Measurements from ENCODE around the gene LDLRAD4. TPM values are rescaled to one million over a fixed set of nuclear protein-coding genes. Genes with fewer than 3 reads are reported as not detected.

LDLRAD4 gene
- polyA plus RNA-seq, 4 donors: 2.7 to 17.6 (median 7.0) TPM

GRCh38 chr18:13364721-13365205 is 146.2 kb downstream of the LDLRAD4 start:
- FAIRE-seq: no peak
- Histone ChIP-seq H3K4me3 (ENCODE audit: low read depth in 1 of 3, low read length in 3 of 3) (no peak overlapping the region), H3K36me3 (ENCODE audit: control insufficient read depth in 3 of 3, insufficient read depth in 2 of 3, low read depth in 1 of 3, low read length in 3 of 3) (no peaks in the 10 kb centered on the region), H3K9me3 (ENCODE audit: control insufficient read depth in 2 of 2, insufficient read depth in 1 of 2, low read depth in 1 of 2, low read length in 1 of 2) (no peaks in the 10 kb centered on the region), H3K27ac (ENCODE audit: low read depth in 1 of 3, low read length in 2 of 3) (no peak overlapping the region), H3K4me1 (ENCODE audit: control insufficient read depth in 3 of 3, insufficient read depth in 2 of 3, low read depth in 1 of 3, low read length in 2 of 3) (no peaks in the 10 kb centered on the region), H3K27me3 (ENCODE audit: control insufficient read depth in 3 of 3, insufficient read depth in 3 of 3, low read length in 3 of 3) (no peaks in the 10 kb centered on the region)
- no peak for DNase-seq
- WGBS, 3 donors: 47 to 65% (median 60%) methylated on average over 7 of the region's 7 CpGs

GRCh38 chr18:13366131-13366530 is 147.6 kb downstream of the LDLRAD4 start:
- no peaks in the 10 kb centered on the region for H3K4me1 ChIP-seq (ENCODE audit: control insufficient read depth in 3 of 3, insufficient read depth in 2 of 3, low read depth in 1 of 3, low read length in 2 of 3)
- no peak overlapping the region for H3K27ac ChIP-seq (ENCODE audit: low read depth in 1 of 3, low read length in 2 of 3)
- WGBS, 3 donors: 75 to 90% (median 83%) methylated on average over 3 of the region's 3 CpGs
- no peak for DNase-seq
- H3K36me3 ChIP-seq (ENCODE audit: control insufficient read depth in 3 of 3, insufficient read depth in 2 of 3, low read depth in 1 of 3, low read length in 3 of 3): no peaks in the 10 kb centered on the region
- FAIRE-seq: no peak
- no peaks in the 10 kb centered on the region for H3K27me3 ChIP-seq (ENCODE audit: control insufficient read depth in 3 of 3, insufficient read depth in 3 of 3, low read length in 3 of 3)
- H3K9me3 ChIP-seq (ENCODE audit: control insufficient read depth in 2 of 2, insufficient read depth in 1 of 2, low read depth in 1 of 2, low read length in 1 of 2): no peaks in the 10 kb centered on the region
- no peak overlapping the region for H3K4me3 ChIP-seq (ENCODE audit: low read depth in 1 of 3, low read length in 3 of 3)

- H3K36me3 ChIP-seq (ENCODE audit: control insufficient read depth in 3 of 3, insufficient read depth in 2 of 3, low read depth in 1 of 3, low read length in 3 of 3): no peaks in the 10 kb centered on the region
- FAIRE-seq (no peak), DNase-seq (no peak)
- H3K27ac ChIP-seq (ENCODE audit: low read depth in 1 of 3, low read length in 2 of 3): no peak overlapping the region
- 82 to 90% (median 83%) methylated on average over 8 of the region's 8 CpGs for WGBS, 3 donors
- H3K4me3 ChIP-seq (ENCODE audit: low read depth in 1 of 3, low read length in 3 of 3): no peak overlapping the region
- H3K9me3 ChIP-seq (ENCODE audit: control insufficient read depth in 2 of 2, insufficient read depth in 1 of 2, low read depth in 1 of 2, low read length in 1 of 2): no peaks in the 10 kb centered on the region
- no peaks in the 10 kb centered on the region for H3K4me1 ChIP-seq (ENCODE audit: control insufficient read depth in 3 of 3, insufficient read depth in 2 of 3, low read depth in 1 of 3, low read length in 2 of 3)
- H3K27me3 ChIP-seq (ENCODE audit: control insufficient read depth in 3 of 3, insufficient read depth in 3 of 3, low read length in 3 of 3): no peaks in the 10 kb centered on the region
These were observed 148.0 kb downstream of the LDLRAD4 start for GRCh38 chr18:13366541-13366940.

- DNase-seq: no peak
- FAIRE-seq: no peak
- no peaks in the 10 kb centered on the region for H3K27me3 ChIP-seq (ENCODE audit: control insufficient read depth in 3 of 3, insufficient read depth in 3 of 3, low read length in 3 of 3)
- no peaks in the 10 kb centered on the region for H3K9me3 ChIP-seq (ENCODE audit: control insufficient read depth in 2 of 2, insufficient read depth in 1 of 2, low read depth in 1 of 2, low read length in 1 of 2)
- H3K4me3 ChIP-seq (ENCODE audit: low read depth in 1 of 3, low read length in 3 of 3): no peak overlapping the region
- no peaks in the 10 kb centered on the region for H3K36me3 ChIP-seq (ENCODE audit: control insufficient read depth in 3 of 3, insufficient read depth in 2 of 3, low read depth in 1 of 3, low read length in 3 of 3)
- no peak overlapping the region for H3K27ac ChIP-seq (ENCODE audit: low read depth in 1 of 3, low read length in 2 of 3)
- H3K4me1 ChIP-seq (ENCODE audit: control insufficient read depth in 3 of 3, insufficient read depth in 2 of 3, low read depth in 1 of 3, low read length in 2 of 3): no peaks in the 10 kb centered on the region
- WGBS, 3 donors: 87 to 91% (median 87%) methylated on average over 26 of the region's 26 CpGs
These were observed 148.7 kb downstream of the LDLRAD4 start for GRCh38 chr18:13366962-13367892.

- FAIRE-seq (no peak), DNase-seq (no peak)
- Histone ChIP-seq H3K27me3 (ENCODE audit: control insufficient read depth in 3 of 3, insufficient read depth in 3 of 3, low read length in 3 of 3) (no peaks in the 10 kb centered on the region), H3K4me1 (ENCODE audit: control insufficient read depth in 3 of 3, insufficient read depth in 2 of 3, low read depth in 1 of 3, low read length in 2 of 3) (no peaks in the 10 kb centered on the region), H3K4me3 (ENCODE audit: low read depth in 1 of 3, low read length in 3 of 3) (no peak overlapping the region), H3K27ac (ENCODE audit: low read depth in 1 of 3, low read length in 2 of 3) (no peak overlapping the region), H3K9me3 (ENCODE audit: control insufficient read depth in 2 of 2, insufficient read depth in 1 of 2, low read depth in 1 of 2, low read length in 1 of 2) (no peaks in the 10 kb centered on the region), H3K36me3 (ENCODE audit: control insufficient read depth in 3 of 3, insufficient read depth in 2 of 3, low read depth in 1 of 3, low read length in 3 of 3) (no peaks in the 10 kb centered on the region)
- WGBS, 3 donors: 90 to 95% (median 91%) methylated on average over 13 of the region's 13 CpGs
These were observed 149.7 kb downstream of the LDLRAD4 start for GRCh38 chr18:13368080-13368813.

GRCh38 chr18:13369353-13369752 is 150.8 kb downstream of the LDLRAD4 start:
- no peak for DNase-seq
- WGBS, 3 donors: 36 to 60% (median 43%) methylated on average over 9 of the region's 9 CpGs
- H3K27ac ChIP-seq (ENCODE audit: low read depth in 1 of 3, low read length in 2 of 3): peak overlapping the region in 2 of 3 donors; percentile 34 to 59
- H3K9me3 ChIP-seq (ENCODE audit: control insufficient read depth in 2 of 2, insufficient read depth in 1 of 2, low read depth in 1 of 2, low read length in 1 of 2): no peaks in the 10 kb centered on the region
- no peaks in the 10 kb centered on the region for H3K27me3 ChIP-seq (ENCODE audit: control insufficient read depth in 3 of 3, insufficient read depth in 3 of 3, low read length in 3 of 3)
- no peak for FAIRE-seq
- no peaks in the 10 kb centered on the region for H3K4me1 ChIP-seq (ENCODE audit: control insufficient read depth in 3 of 3, insufficient read depth in 2 of 3, low read depth in 1 of 3, low read length in 2 of 3)
- no peaks in the 10 kb centered on the region for H3K36me3 ChIP-seq (ENCODE audit: control insufficient read depth in 3 of 3, insufficient read depth in 2 of 3, low read depth in 1 of 3, low read length in 3 of 3)
- no peak overlapping the region for H3K4me3 ChIP-seq (ENCODE audit: low read depth in 1 of 3, low read length in 3 of 3)

- FAIRE-seq (no peak), DNase-seq (peak; percentile 74 to 90)
- no peaks in the 10 kb centered on the region for H3K9me3 ChIP-seq (ENCODE audit: control insufficient read depth in 2 of 2, insufficient read depth in 1 of 2, low read depth in 1 of 2, low read length in 1 of 2)
- H3K27me3 ChIP-seq (ENCODE audit: control insufficient read depth in 3 of 3, insufficient read depth in 3 of 3, low read length in 3 of 3): peaks cover 0 to 2% (median 0%) of the 10 kb centered on the region in 3 donors
- H3K4me3 ChIP-seq (ENCODE audit: low read depth in 1 of 3, low read length in 3 of 3): no peak overlapping the region
- H3K36me3 ChIP-seq (ENCODE audit: control insufficient read depth in 3 of 3, insufficient read depth in 2 of 3, low read depth in 1 of 3, low read length in 3 of 3): no peaks in the 10 kb centered on the region
- H3K27ac ChIP-seq (ENCODE audit: low read depth in 1 of 3, low read length in 2 of 3): peak overlapping the region in 2 of 3 donors; percentile 39 to 61
- WGBS, 3 donors: 18 to 50% (median 34%) methylated on average over 15 of the region's 15 CpGs
- H3K4me1 ChIP-seq (ENCODE audit: control insufficient read depth in 3 of 3, insufficient read depth in 2 of 3, low read depth in 1 of 3, low read length in 2 of 3): no peaks in the 10 kb centered on the region
These were observed 151.4 kb downstream of the LDLRAD4 start for GRCh38 chr18:13369756-13370510.

Measured in small intestine (tissue), 7 donors.